ENCODE data around the gene GRID1.

Gene GRID1

GRCh38 chr10:86255405-86256251 lies 111.0 kb downstream of the GRID1 start:
- H3K36me3 ChIP-seq (ENCODE audit: insufficient read depth, low read length) = no peaks in the 10 kb centered on the region
- no peak overlapping the region for H3K27ac ChIP-seq
- DNase-seq (ENCODE audit: low read depth, low spot score) = no peak
- H3K4me3 ChIP-seq = no peak overlapping the region
- H3K9me3 ChIP-seq (ENCODE audit: low read depth, low read length) = no peaks in the 10 kb centered on the region
- H3K9ac ChIP-seq (ENCODE audit: insufficient read length) = no peak overlapping the region
- TF ChIP-seq POLR2AphosphoS5 (IDR thresholded peaks at IDR 0.05; ENCODE audit: borderline replicate concordance, low read depth, low read length) (no peak), FOXP2 (optimal IDR thresholded peaks at IDR 0.05; ENCODE audit: control extremely low read depth, extremely low read length, insufficient read depth) (no peak), EZH2 (IDR thresholded peaks at IDR 0.05) (no peak)

GRCh38 chr10:86254526-86255174 lies 111.9 kb downstream of the GRID1 start:
- no peak for TF ChIP-seq POLR2AphosphoS5 (IDR thresholded peaks at IDR 0.05; ENCODE audit: borderline replicate concordance, low read depth, low read length)
- no peak for TF ChIP-seq FOXP2 (optimal IDR thresholded peaks at IDR 0.05; ENCODE audit: control extremely low read depth, extremely low read length, insufficient read depth)
- TF ChIP-seq EZH2 (IDR thresholded peaks at IDR 0.05) = no peak
- Histone ChIP-seq H3K4me3 (no peak overlapping the region), H3K9me3 (ENCODE audit: low read depth, low read length) (no peaks in the 10 kb centered on the region), H3K36me3 (ENCODE audit: insufficient read depth, low read length) (no peaks in the 10 kb centered on the region), H3K9ac (ENCODE audit: insufficient read length) (no peak overlapping the region), H3K27ac (no peak overlapping the region)
- no peak for DNase-seq (ENCODE audit: low read depth, low spot score)

- H3K27ac ChIP-seq = no peak overlapping the region
- no peak overlapping the region for H3K9ac ChIP-seq (ENCODE audit: insufficient read length)
- no peak overlapping the region for H3K4me3 ChIP-seq
- TF ChIP-seq POLR2AphosphoS5 (IDR thresholded peaks at IDR 0.05; ENCODE audit: borderline replicate concordance, low read depth, low read length) = no peak
- TF ChIP-seq EZH2 (IDR thresholded peaks at IDR 0.05) = no peak
- TF ChIP-seq FOXP2 (optimal IDR thresholded peaks at IDR 0.05; ENCODE audit: control extremely low read depth, extremely low read length, insufficient read depth) = no peak
- H3K9me3 ChIP-seq (ENCODE audit: low read depth, low read length) = no peaks in the 10 kb centered on the region
- DNase-seq (ENCODE audit: low read depth, low spot score) = no peak
- no peaks in the 10 kb centered on the region for H3K36me3 ChIP-seq (ENCODE audit: insufficient read depth, low read length)
Measured at GRCh38 chr10:86254081-86254480, 112.5 kb downstream of the GRID1 start.

- DNase-seq (ENCODE audit: low read depth, low spot score) = no peak
- Histone ChIP-seq H3K36me3 (ENCODE audit: insufficient read depth, low read length) (no peaks in the 10 kb centered on the region), H3K9ac (ENCODE audit: insufficient read length) (no peak overlapping the region), H3K4me3 (no peak overlapping the region), H3K27ac (no peak overlapping the region), H3K9me3 (ENCODE audit: low read depth, low read length) (no peaks in the 10 kb centered on the region)
- TF ChIP-seq POLR2AphosphoS5 (IDR thresholded peaks at IDR 0.05; ENCODE audit: borderline replicate concordance, low read depth, low read length) (no peak), FOXP2 (optimal IDR thresholded peaks at IDR 0.05; ENCODE audit: control extremely low read depth, extremely low read length, insufficient read depth) (no peak)
Measured at GRCh38 chr10:86253091-86254072, 113.2 kb downstream of the GRID1 start.

- TF ChIP-seq POLR2AphosphoS5 (IDR thresholded peaks at IDR 0.05; ENCODE audit: borderline replicate concordance, low read depth, low read length) (no peak), FOXP2 (optimal IDR thresholded peaks at IDR 0.05; ENCODE audit: control extremely low read depth, extremely low read length, insufficient read depth) (no peak), EZH2 (IDR thresholded peaks at IDR 0.05) (no peak)
- H3K36me3 ChIP-seq (ENCODE audit: insufficient read depth, low read length) = no peaks in the 10 kb centered on the region
- no peak for DNase-seq (ENCODE audit: low read depth, low spot score)
Measured at GRCh38 chr10:86252556-86252955, 114.0 kb downstream of the GRID1 start.

GRCh38 chr10:86252079-86252478 lies 114.5 kb downstream of the GRID1 start:
- H3K9me3 ChIP-seq (ENCODE audit: low read depth, low read length) = no peaks in the 10 kb centered on the region
- H3K9ac ChIP-seq (ENCODE audit: insufficient read length) = no peak overlapping the region
- no peak for DNase-seq (ENCODE audit: low read depth, low spot score)
- no peak overlapping the region for H3K4me3 ChIP-seq
- TF ChIP-seq FOXP2 (optimal IDR thresholded peaks at IDR 0.05; ENCODE audit: control extremely low read depth, extremely low read length, insufficient read depth) = no peak
- TF ChIP-seq EZH2 (IDR thresholded peaks at IDR 0.05) = no peak
- TF ChIP-seq POLR2AphosphoS5 (IDR thresholded peaks at IDR 0.05; ENCODE audit: borderline replicate concordance, low read depth, low read length) = no peak
- no peak overlapping the region for H3K27ac ChIP-seq
- no peaks in the 10 kb centered on the region for H3K36me3 ChIP-seq (ENCODE audit: insufficient read depth, low read length)

More at GRCh38 chr10:86252556-86252955, 114.0 kb downstream of the GRID1 start:
- no peak overlapping the region for H3K9ac ChIP-seq (ENCODE audit: insufficient read length)
- no peaks in the 10 kb centered on the region for H3K9me3 ChIP-seq (ENCODE audit: low read depth, low read length)
- no peak overlapping the region for H3K4me3 ChIP-seq
- no peak overlapping the region for H3K27ac ChIP-seq

- no peak overlapping the region for H3K27ac ChIP-seq
- TF ChIP-seq POLR2AphosphoS5 (IDR thresholded peaks at IDR 0.05; ENCODE audit: borderline replicate concordance, low read depth, low read length) (no peak), EZH2 (IDR thresholded peaks at IDR 0.05) (no peak), FOXP2 (optimal IDR thresholded peaks at IDR 0.05; ENCODE audit: control extremely low read depth, extremely low read length, insufficient read depth) (no peak)
- no peak for DNase-seq (ENCODE audit: low read depth, low spot score)
- H3K4me3 ChIP-seq = no peak overlapping the region
- no peaks in the 10 kb centered on the region for H3K36me3 ChIP-seq (ENCODE audit: insufficient read depth, low read length)
- no peaks in the 10 kb centered on the region for H3K9me3 ChIP-seq (ENCODE audit: low read depth, low read length)
- H3K9ac ChIP-seq (ENCODE audit: insufficient read length) = no peak overlapping the region
Measured at GRCh38 chr10:86251426-86251825, 115.2 kb downstream of the GRID1 start.

GRCh38 chr10:86250399-86250798 lies 116.2 kb downstream of the GRID1 start:
- no peaks in the 10 kb centered on the region for H3K36me3 ChIP-seq (ENCODE audit: insufficient read depth, low read length)
- no peak overlapping the region for H3K27ac ChIP-seq
- H3K9me3 ChIP-seq (ENCODE audit: low read depth, low read length) = no peaks in the 10 kb centered on the region
- DNase-seq (ENCODE audit: low read depth, low spot score) = no peak
- no peak overlapping the region for H3K4me3 ChIP-seq
- H3K9ac ChIP-seq (ENCODE audit: insufficient read length) = no peak overlapping the region
- TF ChIP-seq FOXP2 (optimal IDR thresholded peaks at IDR 0.05; ENCODE audit: control extremely low read depth, extremely low read length, insufficient read depth) = no peak
- no peak for TF ChIP-seq EZH2 (IDR thresholded peaks at IDR 0.05)
- TF ChIP-seq POLR2AphosphoS5 (IDR thresholded peaks at IDR 0.05; ENCODE audit: borderline replicate concordance, low read depth, low read length) = no peak
